Effector memory CD8-positive, alpha-beta T cell (primary cell): ENCODE data around the gene ZXDB.
"Not testable (repeated sequence)": the region's sequence is repeated elsewhere in the genome, so short reads cannot be mapped to it uniquely, and the experiment has no call there.

Experiments used
- ATAC-seq: fragments of 150-1000 bp; cut with Tn5 transposase; replicated peaks from 2 replicates; pipeline ENCODE4 v1.10.0; 2021; ENCODE audit warnings: mild to moderate bottlenecking, moderate library complexity
- DNase-seq, 3 experiments: peaks; one replicate each; pipeline ENCODE4 v3.0.0; 2021
- H3K27ac Mint-ChIP-seq, 2 donors: one replicate each; pipeline ENCODE4 v1.8.0; 2022; ENCODE audit warnings: mild to moderate bottlenecking in 2 of 2, mixed read lengths in 2 of 2, moderate library complexity in 2 of 2
- H3K27me3 Mint-ChIP-seq, 2 donors: one replicate each; pipeline ENCODE4 v1.8.0; 2022; ENCODE audit warnings: mixed read lengths in 2 of 2
- H3K36me3 Mint-ChIP-seq: one replicate; pipeline ENCODE4 v1.8.0; 2022; ENCODE audit warnings: mild to moderate bottlenecking, moderate library complexity, mixed read lengths; ENCODE audit not compliant: insufficient read depth
- H3K4me1 Mint-ChIP-seq, 2 donors: one replicate each; pipeline ENCODE4 v1.8.0; 2022; ENCODE audit warnings: low read depth in 2 of 2, mixed read lengths in 2 of 2
- H3K4me3 Mint-ChIP-seq, 2 donors: one replicate each; pipeline ENCODE4 v1.8.0; 2022; ENCODE audit warnings: mild to moderate bottlenecking in 2 of 2, mixed read lengths in 2 of 2, moderate library complexity in 2 of 2
- H3K9me3 Mint-ChIP-seq, 2 donors: one replicate each; pipeline ENCODE4 v1.8.0; 2022; ENCODE audit warnings: mixed read lengths in 2 of 2

ZXDB gene

GRCh38 chrX:57607295-57608187 lies 15.7 kb downstream of the ZXDB start:
- no peaks in the 10 kb centered on the region for H3K36me3 Mint-ChIP-seq
- no peak for DNase-seq

GRCh38 chrX:57613351-57613750 lies 21.5 kb downstream of the ZXDB start:
- H3K27me3 Mint-ChIP-seq, H3K4me1 Mint-ChIP-seq, H3K9me3 Mint-ChIP-seq, H3K36me3 Mint-ChIP-seq, H3K4me3 Mint-ChIP-seq, ATAC-seq, H3K27ac Mint-ChIP-seq, DNase-seq: not testable (repeated sequence)

More at GRCh38 chrX:57607295-57608187, 15.7 kb downstream of the ZXDB start:
- ATAC-seq = no peak
- no peak overlapping the region for H3K4me3 Mint-ChIP-seq
- no peak overlapping the region for H3K27ac Mint-ChIP-seq
- H3K4me1 Mint-ChIP-seq = peaks cover 2 to 18% of the 10 kb centered on the region in 2 donors
- H3K9me3 Mint-ChIP-seq = no peaks in the 10 kb centered on the region
- H3K27me3 Mint-ChIP-seq = no peaks in the 10 kb centered on the region

GRCh38 chrX:57629438-57629837 lies 37.6 kb downstream of the ZXDB start:
- H3K27ac Mint-ChIP-seq, H3K27me3 Mint-ChIP-seq, H3K36me3 Mint-ChIP-seq, DNase-seq, H3K4me3 Mint-ChIP-seq, ATAC-seq, H3K4me1 Mint-ChIP-seq, H3K9me3 Mint-ChIP-seq: not testable (repeated sequence)

GRCh38 chrX:57640674-57641016 lies 48.8 kb downstream of the ZXDB start:
- no peak for ATAC-seq
- H3K27ac Mint-ChIP-seq = no peak overlapping the region

GRCh38 chrX:57641338-57641737 lies 49.5 kb downstream of the ZXDB start:
- ATAC-seq (no peak), DNase-seq (no peak)
- Mint-ChIP-seq H3K27me3 (no peaks in the 10 kb centered on the region), H3K4me1 (no peaks in the 10 kb centered on the region), H3K36me3 (no peaks in the 10 kb centered on the region), H3K9me3 (peaks cover 0 to 7% of the 10 kb centered on the region in 2 donors), H3K4me3 (no peak overlapping the region), H3K27ac (no peak overlapping the region)

More at GRCh38 chrX:57640674-57641016, 48.8 kb downstream of the ZXDB start:
- Mint-ChIP-seq H3K4me3 (no peak overlapping the region), H3K27me3 (no peaks in the 10 kb centered on the region), H3K4me1 (no peaks in the 10 kb centered on the region), H3K36me3 (no peaks in the 10 kb centered on the region), H3K9me3 (peaks cover 0 to 7% of the 10 kb centered on the region in 2 donors)
- no peak for DNase-seq

GRCh38 chrX:57643698-57644097 lies 51.9 kb downstream of the ZXDB start:
- H3K9me3 Mint-ChIP-seq = peaks cover 0 to 7% of the 10 kb centered on the region in 2 donors
- H3K4me3 Mint-ChIP-seq = no peak overlapping the region
- no peaks in the 10 kb centered on the region for H3K27me3 Mint-ChIP-seq
- no peak for DNase-seq
- no peak overlapping the region for H3K27ac Mint-ChIP-seq
- H3K36me3 Mint-ChIP-seq = no peaks in the 10 kb centered on the region
- no peak for ATAC-seq
- H3K4me1 Mint-ChIP-seq = no peaks in the 10 kb centered on the region

- DNase-seq (no peak), ATAC-seq (no peak)
- Mint-ChIP-seq H3K27ac (no peak overlapping the region), H3K36me3 (no peaks in the 10 kb centered on the region), H3K4me3 (no peak overlapping the region), H3K4me1 (no peaks in the 10 kb centered on the region), H3K9me3 (no peaks in the 10 kb centered on the region), H3K27me3 (no peaks in the 10 kb centered on the region)
These were observed 55.2 kb downstream of the ZXDB start for GRCh38 chrX:57647020-57647419.
